Erythroblast (primary cell): ENCODE results near the gene BRIP1.

Source experiments
- GATA1 ChIP-seq: IDR thresholded peaks from 2 replicates; pipeline ENCODE4 v1.6.1; 2011; ENCODE audit warnings: low read depth, mild to moderate bottlenecking, control low read depth, low read length, moderate library complexity
- POLR2A ChIP-seq: IDR thresholded peaks from 2 replicates; pipeline ENCODE4 v1.6.1; 2011; ENCODE audit warnings: mild to moderate bottlenecking, low read length

DNA sequence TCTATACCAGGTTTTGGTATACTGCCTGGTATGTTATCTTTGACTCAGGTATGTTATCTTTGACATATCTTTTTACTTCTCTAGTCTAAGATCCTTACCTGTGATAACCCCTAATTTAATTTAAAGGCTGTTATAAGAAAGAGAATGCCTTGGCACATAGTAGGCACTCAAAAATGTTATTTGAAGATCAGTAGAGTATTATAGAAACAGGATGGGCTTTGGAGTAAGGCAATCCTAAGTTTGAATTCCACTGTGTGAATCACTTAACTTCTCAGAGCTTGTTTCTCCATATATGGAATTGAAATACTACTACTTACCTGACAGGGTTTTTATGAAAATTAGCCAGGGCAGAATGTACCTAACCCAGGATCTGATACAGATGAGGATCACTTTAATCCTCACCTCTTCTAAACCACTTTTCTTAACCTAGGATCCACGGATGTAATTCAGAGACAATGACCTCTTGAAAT, 1.2 kb downstream of the BRIP1 start:
- no peak for TF ChIP-seq GATA1
- no peak for TF ChIP-seq POLR2A
